HG03039 (cell line): ENCODE measurements around the gene SLC7A4.
"Not testable (repeated sequence)": the region's sequence is repeated elsewhere in the genome, so short reads cannot be mapped to it uniquely, and the experiment has no call there.

Source experiments
- ATAC-seq: cut with Tn5 transposase; IDR thresholded peaks from one replicate; pipeline ENCODE4 v1.9.1; 2021; ENCODE audit warnings: mild to moderate bottlenecking, moderate library complexity; ENCODE audit not compliant: unreplicated experiment

SLC7A4 gene

DNA sequence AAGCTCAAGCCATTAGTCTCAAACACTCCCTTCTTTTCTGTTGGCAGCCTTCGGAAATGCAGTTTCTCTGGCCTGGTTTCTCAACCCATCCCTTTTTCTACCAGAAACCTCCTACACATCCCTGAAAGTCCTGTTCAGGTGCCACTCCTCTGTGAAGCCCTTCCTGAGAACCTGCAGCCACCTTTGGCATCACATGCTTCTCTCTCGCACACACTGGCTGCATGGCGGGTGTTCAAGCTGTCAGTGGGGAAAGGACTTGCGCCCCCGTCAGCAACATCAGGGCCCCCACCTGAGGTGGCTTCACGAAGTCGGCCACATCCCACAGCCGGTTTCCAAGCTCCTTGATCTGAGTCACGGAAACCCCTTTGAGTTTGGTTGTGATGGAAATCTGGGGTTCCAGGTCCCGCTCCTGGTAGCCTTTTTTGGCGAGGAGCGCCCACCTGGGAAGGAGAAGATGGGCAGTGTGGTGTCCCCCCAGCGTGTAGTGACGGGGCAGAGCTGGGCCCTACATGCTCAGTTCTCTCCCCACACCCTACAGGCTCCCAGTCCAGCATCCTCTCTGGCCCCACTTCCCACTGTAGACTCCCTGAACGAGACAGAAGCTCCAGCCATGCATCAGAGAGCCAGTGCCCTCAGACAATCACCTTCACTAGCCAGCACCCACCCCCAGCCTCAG is 11.6 kb upstream of the SLC7A4 start:
- no peak for ATAC-seq

- no peak for ATAC-seq
Measured at GRCh38 chr22:21042978-21043859, 10.9 kb upstream of the SLC7A4 start.

DNA sequence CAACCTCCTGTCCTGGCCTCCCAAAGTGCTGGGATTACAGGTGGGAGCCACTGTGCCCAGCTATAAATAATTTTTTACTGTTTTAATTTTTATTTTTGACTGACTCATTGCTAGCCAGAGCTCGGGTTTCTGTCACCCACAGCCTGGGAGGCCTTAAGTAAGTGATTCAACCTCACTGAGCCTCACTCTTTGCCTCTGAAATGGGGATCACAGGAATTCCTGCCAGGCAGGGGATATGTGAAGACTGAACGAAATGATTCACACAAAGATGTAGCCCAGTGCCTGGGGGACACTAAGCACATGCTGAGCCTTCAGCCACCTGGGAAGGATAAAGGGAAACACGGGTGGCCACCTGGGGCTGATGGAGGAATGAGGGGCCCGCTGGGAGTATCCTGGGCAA is 9.6 kb upstream of the SLC7A4 start:
- no peak for ATAC-seq

GRCh38 chr22:21039158-21039557 is 6.8 kb upstream of the SLC7A4 start:
- not testable (repeated sequence) for ATAC-seq

GRCh38 chr22:21038405-21038804 is 6.0 kb upstream of the SLC7A4 start:
- no peak for ATAC-seq

GRCh38 chr22:21034989-21035388 is 2.6 kb upstream of the SLC7A4 start:
- no peak for ATAC-seq

- ATAC-seq = no peak
Measured at GRCh38 chr22:21033895-21034294, 1.5 kb upstream of the SLC7A4 start.

- ATAC-seq = no peak
Measured at GRCh38 chr22:21032868-21033688, 717 bp upstream of the SLC7A4 start.

DNA sequence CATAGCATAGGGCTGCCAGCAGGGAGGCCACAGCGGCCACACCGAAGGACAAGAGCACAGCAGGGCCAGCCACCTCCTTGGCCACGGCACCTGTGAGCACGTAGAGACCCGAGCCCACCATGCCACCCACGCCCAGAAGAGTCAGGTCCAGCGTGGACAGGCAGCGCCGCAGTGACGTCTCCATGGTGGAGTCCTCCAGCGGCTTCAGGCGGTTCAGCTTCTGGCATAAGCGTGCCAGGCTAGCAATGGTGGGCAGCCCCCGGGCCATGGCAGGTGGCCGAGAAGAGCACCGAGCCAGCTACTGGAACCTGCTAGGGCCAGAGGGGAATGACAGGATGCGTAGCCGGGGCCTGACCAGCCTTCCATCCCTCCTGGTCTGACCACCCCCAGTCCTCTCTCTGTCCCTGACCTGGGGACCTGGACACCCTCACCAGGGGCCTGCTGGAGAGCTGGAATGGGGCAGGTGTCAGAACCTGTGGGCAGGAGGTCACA is 770 bp downstream of the SLC7A4 start:
- ATAC-seq = no peak

GRCh38 chr22:21030621-21031544 is 1.5 kb downstream of the SLC7A4 start:
- ATAC-seq = no peak

GRCh38 chr22:21030032-21030431 is 2.3 kb downstream of the SLC7A4 start:
- no peak for ATAC-seq

DNA sequence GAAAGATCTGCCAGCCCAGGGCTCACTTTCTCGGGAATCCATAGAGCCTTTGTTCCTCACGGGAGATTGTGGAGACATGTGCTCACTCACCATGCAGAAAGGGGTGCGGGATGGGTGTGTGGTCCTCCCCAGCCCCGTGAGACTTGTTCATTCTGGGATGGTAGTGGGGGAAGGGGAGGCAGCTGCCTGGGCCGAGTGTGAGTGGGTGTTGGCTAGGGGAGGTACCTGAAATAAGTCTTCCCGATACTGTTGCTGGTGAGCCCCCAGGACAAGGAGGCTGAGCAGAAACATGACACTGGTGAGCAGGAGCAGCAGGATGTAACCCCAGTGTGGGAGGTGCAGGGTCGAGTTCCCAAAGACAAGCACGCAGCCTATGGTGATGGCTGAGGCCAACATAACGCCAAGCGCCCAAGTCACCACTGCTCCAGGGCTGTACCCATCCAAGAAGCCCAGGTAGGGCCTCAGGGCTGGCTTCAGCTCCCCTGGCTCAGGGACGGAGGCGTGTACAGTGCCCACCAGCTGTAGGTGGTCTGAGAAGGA is 2.8 kb downstream of the SLC7A4 start:
- no peak for ATAC-seq

DNA sequence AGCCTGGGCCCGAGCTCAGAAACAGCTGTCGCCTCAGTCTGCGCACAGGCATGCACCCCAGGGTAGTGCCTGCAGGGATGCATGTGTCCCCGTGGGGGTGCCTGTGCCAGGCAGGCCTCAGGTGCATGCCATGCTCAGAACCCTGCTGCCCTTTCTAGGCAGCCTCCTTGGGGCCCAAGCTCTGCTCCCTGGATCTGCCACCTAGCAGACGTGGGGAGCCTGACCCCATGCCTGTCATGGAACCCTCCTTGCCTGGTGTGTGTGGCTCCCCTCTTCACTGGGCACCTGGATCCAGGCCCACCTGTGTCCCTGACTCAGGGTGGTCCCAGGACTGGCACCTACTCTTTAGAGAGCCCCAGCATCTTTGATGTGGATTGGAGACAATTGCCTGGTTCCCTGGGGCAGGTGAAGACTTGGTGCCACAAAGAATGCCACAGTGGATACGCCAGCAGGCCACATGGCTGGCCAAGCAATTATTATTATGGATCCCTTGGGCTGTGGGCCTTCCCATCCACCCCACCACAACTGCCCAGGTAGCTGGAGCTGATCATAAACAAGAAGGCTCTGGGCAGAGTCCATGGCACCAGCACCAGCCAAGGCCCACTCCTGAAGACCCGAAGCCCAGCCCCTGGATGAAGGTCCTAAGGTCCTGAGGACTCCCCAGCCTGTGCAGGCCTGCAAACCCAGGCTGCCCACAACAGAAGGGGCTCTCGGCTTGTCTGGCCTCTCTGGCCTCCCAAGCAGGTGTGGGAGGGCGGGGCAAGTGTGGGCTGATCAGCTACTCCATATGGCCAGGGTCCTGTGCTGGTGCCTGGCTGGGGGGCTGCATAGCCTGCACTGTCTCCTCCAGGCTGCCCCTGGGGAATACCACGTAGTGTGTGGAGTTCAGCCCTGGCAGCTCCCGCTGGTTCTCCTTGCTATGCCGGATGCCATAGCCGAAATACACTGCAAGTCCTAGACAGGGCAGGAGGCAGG is 3.8 kb downstream of the SLC7A4 start:
- ATAC-seq = no peak

DNA sequence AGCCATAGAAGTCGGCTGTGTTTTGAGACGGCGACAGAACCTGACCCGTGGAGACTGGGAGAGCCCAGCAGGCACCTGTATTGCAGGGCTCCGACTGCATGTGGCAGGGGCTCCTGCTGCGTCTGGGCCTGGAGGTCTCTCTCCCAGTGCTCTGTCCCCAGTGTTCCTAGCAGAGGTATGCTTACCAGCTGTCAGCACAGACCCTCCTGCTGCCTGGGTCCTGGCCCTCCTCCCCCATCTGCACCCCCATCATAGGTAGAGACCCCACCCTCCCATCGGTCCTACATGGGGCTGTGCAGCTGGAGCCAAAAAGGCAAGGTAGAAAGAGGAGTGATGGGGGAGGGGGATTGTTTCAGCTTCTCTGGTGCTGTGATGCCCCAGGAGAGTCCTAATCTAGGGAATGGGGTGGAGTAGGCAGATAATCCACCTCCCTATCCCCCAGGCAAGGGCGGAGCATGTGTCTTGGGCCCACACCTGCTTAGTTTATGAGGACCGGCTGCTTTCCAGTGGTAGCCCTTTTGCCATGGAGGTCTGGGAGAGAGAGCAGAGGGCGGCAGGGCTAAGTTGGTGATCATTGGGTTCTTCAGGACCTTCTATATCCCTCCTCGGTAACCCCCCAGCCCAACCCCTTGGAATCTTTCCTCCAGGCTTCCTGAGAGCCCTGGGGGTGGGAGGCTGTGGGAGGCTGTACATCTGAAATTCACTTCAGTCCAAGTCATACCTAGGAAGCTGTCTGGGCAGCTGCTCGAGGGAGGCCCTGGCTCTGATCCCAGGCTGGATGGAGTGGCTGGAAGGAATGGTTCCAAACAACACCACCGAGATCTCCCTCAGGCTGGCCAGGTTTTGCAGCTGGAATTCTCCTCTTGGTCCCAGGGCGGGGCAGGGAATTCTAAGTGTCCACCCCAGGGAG is 5.3 kb downstream of the SLC7A4 start:
- no peak for ATAC-seq

- ATAC-seq = no peak
Measured at GRCh38 chr22:21025763-21026755, 6.3 kb downstream of the SLC7A4 start.

DNA sequence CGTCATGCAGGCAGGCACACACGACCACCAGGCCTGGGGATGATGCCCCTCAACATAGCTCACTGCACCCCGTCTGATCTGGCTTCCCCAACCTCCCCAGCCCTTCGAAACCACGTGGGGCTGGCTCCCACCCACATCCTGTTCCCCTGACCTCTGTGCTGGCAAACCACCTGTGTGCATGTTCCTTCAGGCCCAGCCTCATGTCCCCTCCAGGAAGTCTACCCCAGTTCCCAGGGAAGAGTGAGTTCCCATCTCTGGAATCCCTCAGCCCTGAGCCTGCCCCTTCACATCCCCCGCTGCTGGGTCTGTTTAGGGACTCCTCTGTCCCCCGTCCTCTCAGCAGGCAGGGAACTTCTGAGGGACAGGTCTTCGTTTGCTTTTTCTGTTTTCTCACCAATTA is 7.1 kb downstream of the SLC7A4 start:
- no peak for ATAC-seq
